Hepatocyte (in vitro differentiated cells): ENCODE data around the gene PPIA.

Experiments
- EZH2 ChIP-seq: fragments of 200-600 bp; sonication (generic); IDR thresholded peaks from 2 replicates; pipeline ENCODE4 v1.6.1; 2016; ENCODE audit warnings: antibody characterized with exemption, mild to moderate bottlenecking, borderline replicate concordance
- EZH2phosphoT487 ChIP-seq: fragments of 200-600 bp; sonication (generic); IDR thresholded peaks from one replicate; pipeline ENCODE4 v1.6.1; 2018; ENCODE audit warnings: antibody characterized with exemption, mild to moderate bottlenecking, low read depth, moderate library complexity; ENCODE audit not compliant: unreplicated experiment, severe bottlenecking
- TF ChIP-seq, protein P1 (sequence below): fragments of 200-600 bp; sonication (generic); IDR thresholded peaks from 2 replicates; pipeline ENCODE4 v1.5.1; 2016; ENCODE audit warnings: antibody characterized with exemption, mild to moderate bottlenecking; ENCODE audit not compliant: poor library complexity

- TF ChIP-seq, protein P1, sequence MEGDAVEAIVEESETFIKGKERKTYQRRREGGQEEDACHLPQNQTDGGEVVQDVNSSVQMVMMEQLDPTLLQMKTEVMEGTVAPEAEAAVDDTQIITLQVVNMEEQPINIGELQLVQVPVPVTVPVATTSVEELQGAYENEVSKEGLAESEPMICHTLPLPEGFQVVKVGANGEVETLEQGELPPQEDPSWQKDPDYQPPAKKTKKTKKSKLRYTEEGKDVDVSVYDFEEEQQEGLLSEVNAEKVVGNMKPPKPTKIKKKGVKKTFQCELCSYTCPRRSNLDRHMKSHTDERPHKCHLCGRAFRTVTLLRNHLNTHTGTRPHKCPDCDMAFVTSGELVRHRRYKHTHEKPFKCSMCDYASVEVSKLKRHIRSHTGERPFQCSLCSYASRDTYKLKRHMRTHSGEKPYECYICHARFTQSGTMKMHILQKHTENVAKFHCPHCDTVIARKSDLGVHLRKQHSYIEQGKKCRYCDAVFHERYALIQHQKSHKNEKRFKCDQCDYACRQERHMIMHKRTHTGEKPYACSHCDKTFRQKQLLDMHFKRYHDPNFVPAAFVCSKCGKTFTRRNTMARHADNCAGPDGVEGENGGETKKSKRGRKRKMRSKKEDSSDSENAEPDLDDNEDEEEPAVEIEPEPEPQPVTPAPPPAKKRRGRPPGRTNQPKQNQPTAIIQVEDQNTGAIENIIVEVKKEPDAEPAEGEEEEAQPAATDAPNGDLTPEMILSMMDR = no peak
- TF ChIP-seq EZH2phosphoT487 = no peak
- no peak for TF ChIP-seq EZH2
Measured at GRCh38 chr7:44827567-44827966, 31.1 kb downstream of the PPIA start.
